ENCODE results near the gene PRSS21.
A peak's percentile ranks its signal among the peaks of the same experiment; 100 is the strongest.

PRSS21 gene

DNA sequence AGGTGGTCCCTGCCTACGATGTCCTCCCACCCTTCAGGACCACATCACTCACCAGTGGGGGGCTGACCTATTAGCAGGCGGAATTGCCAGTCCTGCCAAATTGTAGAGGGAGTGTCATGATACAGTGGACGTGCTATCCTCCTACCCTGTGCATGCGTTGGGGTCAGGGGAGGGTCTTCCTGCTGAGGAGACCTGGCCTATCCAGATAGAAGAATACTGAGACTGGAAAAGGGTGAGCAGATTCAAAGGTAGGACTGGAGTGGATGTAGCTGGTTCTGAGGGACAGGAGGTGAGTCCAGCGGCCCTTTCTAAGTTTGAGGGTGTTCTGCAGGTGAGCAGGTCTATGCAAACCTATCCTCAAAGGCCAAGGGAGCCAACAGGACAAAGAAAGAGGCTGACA is 10.8 kb upstream of the PRSS21 start:
- DNase-seq (ENCODE audit: low spot score): no peak

DNA sequence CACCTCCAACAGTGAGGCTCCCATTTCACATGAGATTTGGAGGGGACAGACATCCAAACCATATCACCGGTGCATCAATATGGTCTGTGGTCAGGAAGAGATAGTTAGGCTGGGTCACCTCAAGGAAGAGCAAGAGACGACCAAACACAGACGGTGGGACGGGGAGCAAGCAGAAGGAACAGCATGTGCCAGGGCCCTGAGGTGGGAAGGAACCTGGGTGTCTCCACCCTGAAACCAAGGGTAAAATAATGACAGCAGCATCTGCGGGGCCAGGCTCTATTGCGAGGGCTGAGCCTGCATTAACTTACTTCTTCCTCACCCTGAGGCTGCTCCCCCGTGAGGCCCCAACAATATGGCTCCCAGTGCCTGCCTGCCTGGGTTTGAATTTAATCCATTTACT is 8.9 kb upstream of the PRSS21 start:
- no peak for DNase-seq (ENCODE audit: low spot score)

DNA sequence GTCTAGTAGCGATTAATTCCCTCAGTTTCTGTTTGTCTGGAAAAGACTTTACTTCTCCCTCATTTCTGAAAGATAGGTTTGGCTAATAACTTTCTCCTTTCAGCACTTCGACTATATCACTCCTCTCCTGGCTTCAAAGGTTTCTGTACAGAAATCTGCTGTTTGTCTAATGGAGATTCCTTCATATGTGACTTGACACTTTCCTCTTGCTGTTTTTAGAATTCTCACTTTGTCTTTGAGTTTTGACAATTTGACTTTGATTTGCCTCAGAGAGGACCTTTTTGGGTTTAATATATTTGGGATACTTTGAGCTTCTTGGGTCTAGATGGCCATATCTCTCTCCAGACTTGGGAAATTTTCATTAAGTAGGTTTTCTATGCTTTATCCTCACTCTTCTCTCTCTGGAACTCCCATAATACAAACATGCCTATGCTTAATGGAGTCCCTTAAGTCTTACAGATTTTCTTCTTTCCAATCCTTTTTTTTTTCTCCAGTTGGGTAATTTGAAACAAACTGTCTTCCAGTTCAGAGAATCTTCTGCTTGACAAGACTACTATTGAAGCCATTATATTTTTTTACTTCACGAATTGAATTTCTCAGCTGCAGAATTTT is 7.8 kb upstream of the PRSS21 start:
- DNase-seq (ENCODE audit: low spot score): no peak

DNA sequence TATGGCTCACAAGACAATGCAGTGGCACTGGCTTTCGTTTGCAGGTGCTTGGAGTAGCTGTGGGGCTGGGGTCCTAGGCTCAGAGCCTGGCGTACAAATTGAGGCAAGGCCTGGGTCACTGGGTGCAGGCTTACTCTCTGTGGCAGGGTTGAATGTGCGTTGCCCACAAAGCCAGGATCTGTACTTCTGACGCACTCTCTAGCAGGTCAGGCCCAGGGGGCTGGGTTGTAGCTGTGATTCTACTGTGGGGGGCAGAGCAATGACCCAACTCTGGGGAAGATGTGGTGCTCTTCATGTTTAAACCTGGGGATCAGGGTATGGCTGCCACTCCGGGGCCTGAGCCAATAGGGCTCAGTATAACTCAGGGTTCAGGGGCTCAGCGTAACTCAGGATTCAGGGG is 6.4 kb upstream of the PRSS21 start:
- DNase-seq (ENCODE audit: low spot score): no peak

DNA sequence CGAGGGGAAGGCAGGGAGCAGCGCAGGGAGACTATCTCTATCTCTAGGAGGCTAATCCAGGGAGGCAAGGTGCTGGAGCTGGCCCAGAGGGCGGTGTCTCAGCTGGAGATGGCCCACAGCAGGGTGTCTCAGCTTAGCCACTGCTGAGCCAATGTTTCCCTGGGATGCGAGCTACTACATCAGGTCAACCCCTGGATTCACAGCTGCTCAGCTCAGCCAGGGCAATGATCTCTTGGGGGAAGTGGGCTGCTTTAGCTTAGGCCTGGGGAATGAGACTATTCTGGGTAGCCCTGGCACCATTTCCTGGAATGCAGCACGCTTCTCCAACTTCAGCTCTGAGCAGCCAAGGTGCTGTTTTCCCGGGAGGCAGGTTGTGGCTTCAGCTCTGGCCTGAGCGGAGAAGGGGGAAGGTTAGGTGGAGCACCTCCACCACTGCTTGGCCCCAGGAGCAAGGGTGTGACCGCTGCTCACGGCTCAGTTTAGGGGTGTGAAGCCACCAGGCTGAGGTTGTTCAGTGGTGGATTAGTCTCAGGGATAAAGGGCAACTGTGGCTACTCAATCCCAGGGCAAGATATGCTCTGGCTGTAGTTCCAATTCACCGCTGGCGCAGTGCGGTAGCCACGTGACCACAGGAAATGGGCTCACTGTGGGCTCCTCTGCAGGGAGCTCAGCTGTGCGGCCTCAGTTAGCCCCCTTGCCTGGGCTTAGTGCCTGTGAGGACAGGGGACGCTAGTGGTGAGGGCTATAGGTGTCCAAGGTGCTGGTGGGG is 5.2 kb upstream of the PRSS21 start:
- DNase-seq (ENCODE audit: low spot score): no peak

DNA sequence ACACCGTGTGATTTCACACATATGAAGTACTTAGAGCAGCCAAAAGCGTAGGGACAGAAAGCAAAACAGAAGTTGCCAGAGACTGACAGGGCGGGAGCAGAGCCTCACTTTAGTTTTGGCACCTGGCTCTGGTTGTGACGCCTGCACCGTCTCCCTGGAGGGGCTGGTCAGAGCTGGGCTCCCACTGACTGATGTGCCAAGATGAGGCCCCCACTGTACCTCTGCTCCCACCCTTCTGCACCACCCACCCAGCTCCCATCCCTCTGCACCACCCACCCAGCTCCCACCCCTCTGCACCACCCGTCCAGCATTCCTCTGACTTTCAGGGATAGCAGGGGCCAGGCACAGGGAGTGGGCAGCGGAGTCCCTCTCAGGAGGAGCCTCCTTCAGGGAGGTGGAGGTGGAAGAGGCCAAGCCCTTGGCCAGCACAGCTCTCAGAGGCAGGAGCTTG is 3.2 kb upstream of the PRSS21 start:
- DNase-seq (ENCODE audit: low spot score): no peak

DNA sequence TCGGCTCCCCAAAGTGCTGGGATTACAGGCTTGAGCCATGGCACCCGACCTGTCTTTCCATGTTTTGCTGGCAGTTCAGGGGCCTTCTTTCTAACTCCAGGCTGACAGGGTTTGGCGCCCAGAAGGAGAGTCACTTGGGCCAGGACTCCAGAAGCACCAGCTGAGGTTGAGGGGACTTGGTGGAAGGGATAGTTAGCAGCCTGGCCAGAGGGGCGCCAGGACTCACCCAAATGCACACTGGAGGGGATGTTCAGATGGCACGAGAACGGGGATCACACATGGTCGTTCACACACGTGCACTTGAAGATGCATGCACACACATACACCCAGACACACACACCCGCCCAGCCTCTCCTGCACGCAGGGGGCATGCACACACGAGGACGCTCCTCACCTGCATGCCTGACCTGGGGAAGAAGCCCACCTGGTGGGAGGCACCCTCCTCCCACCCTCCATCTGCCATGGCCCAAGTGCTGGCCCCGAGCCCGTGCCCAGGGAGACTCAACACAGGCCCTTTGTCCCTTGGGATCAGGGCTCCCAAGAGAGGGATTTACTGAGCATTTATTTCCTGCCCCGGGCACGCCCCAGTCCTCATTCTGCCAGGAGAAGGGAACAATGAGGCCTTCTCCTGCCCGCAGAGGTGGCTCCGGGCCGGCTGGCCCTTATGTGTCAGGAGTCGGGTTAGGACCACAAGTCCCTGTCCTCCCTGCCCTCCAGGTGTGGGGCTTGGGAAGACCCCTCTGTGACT is 2.3 kb upstream of the PRSS21 start:
- no peak for DNase-seq (ENCODE audit: low spot score)

DNA sequence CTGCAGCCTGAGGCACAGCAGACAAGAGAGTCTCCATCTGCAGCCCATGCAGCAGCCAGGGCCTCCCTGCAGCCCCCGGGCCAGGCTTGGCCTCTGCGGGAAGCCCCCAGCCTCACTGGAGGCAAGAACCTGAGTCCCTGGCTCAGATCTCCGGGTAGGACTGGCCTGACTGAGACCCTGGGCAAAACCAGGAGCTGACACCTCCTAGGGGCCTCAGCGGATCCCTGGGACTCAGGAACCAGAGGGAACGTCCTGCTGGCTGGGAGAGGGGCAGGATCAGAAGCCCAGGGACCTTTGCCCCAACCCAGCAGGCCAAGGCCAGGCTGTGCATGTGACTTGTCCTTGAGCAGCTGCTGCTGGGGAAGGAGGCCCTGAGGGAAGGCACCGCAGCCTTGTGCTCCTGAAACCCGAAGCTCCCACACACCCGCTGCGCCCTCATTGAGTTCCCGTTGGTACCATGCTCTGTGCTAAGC is 1.7 kb upstream of the PRSS21 start:
- DNase-seq (ENCODE audit: low spot score): no peak

DNA sequence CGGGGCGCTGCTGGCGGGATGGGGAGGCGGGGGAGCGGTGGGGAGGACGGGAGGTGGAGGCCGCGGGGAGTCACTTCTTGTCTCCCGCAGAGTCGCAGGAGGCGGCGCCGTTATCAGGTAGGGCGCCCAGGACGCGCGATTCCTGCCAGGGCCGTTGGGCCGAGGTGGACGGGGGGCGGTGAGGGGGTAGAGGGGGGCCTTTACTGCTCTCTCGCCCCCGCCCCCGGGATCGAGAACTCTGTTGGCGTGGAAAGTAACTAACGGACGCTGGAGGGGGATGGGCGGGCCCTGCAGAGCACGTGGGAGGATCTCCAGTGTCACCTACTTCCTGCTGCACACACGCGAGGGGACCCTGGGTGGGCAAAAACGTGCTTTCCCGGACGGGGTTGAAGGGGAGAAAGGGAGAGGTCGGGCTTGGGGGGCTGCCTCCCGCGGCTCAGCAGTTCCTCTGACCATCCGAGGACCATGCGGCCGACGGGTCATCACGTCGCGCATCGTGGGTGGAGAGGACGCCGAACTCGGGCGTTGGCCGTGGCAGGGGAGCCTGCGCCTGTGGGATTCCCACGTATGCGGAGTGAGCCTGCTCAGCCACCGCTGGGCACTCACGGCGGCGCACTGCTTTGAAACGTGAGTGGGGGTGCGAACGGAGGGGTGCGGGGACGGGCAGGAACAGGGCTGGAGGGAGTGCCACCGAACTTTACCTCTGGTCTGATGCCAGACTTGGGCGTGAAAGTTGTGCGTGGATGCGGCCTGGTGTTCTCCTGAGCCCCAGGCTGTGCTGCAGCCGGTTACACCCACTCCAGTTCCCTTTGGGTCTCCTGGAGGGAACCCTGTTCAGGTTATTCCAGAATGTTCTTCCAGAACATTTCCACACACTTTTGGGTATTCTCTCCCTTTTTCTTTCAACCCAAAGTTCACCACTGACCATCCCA is 569 bp downstream of the PRSS21 start:
- no peak for DNase-seq (ENCODE audit: low spot score)

DNA sequence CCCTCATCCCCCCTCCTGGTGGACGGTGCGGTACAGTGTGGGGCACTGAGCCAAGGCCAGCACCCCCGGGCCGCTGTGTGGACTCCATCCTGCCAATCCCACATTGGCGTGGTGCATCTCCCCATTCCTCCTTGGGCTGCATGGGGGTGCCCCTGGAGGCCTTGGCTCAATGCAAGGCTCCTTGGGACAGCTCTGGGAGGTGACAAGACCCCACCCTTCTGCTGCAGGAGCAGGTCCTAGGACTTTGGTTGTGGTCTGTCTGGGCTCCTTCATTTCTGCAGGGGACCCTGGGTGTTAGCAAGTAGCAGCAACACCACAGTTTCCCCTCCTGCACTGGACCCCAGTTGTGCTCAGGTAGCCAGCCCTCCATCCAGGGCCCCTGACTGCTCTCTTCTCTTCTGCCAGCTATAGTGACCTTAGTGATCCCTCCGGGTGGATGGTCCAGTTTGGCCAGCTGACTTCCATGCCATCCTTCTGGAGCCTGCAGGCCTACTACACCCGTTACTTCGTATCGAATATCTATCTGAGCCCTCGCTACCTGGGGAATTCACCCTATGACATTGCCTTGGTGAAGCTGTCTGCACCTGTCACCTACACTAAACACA is 1.3 kb downstream of the PRSS21 start:
- no peak for DNase-seq (ENCODE audit: low spot score)

DNA sequence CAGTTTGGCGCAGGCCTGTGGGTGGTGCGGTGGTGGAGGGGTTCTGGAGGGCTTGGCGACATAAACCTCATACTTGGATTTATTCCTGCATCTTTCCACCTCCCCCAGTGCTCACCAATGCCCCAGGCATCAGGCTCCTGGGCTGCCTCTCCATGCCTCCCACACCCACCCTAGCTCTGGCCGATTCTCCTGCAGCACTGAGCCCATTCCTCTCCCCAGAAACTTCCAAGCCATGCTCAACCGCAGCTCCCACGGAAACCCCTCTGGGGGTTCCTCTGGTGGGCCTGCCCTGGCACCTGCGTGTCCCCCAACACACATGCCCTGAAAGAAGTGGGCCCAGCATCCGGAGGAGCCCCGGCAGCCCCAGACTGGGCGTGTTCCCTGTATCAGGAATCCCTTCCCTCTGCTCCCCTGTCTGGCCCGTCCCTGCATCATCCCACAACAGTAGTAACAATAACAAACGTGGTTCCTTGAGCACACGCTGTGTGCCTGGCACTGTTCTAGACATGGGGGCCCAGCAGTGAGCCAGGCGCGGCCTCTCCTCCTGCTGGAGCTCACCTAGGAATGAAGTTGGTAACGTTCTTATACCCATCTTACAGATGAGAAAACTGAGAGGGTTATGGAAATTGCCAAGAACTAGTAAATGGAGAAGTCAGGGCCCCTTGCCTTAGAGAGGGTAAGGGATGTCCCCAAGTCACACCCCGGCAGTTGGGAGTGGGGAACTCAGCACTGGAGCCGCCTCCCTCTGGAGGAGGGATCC is 2.3 kb downstream of the PRSS21 start:
- no peak for DNase-seq (ENCODE audit: low spot score)

DNA sequence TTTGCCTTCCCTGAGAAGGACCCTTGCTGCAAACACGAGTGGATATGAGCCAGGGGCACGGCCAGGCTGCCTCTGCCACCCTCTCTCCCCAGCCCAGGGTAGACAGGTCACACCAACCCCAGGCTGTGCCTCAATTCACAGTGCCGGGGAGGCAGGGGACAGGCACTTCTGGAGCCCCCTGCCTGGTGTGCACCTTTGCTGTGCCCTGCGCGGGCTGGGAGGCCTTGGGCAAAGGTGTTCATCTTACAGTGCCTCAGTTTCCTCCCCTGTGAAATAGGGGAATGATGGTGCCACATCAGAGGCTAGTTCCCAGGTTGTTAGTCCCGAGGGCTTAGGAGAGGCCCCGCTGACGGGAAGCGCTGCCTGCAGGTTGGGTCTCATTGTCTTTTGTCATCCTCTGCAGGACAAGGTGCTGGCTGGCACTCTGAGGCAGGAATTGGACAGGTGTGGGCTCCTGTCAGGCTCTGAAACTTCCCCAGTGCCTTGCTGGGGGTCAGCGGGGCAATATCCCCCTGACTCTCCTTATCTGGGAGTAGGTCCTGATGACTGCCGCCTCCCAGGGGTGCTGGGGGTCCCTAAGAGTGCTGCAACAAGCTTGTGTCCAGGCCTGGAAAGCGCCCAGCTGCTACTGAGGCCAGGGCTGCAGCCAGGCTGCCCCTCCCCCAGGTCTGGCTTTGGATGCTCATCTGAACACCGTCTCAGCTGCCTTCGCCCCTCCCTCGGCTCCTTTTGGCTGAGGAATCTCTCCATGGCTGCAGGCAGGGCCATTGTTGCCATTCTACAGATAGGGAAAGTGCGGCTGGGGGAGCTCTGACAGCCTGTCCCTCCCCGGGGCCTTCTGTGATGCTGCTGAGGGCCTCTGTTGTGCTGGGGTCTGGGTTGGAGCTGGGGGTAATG is 3.1 kb downstream of the PRSS21 start:
- no peak for DNase-seq (ENCODE audit: low spot score)

DNA sequence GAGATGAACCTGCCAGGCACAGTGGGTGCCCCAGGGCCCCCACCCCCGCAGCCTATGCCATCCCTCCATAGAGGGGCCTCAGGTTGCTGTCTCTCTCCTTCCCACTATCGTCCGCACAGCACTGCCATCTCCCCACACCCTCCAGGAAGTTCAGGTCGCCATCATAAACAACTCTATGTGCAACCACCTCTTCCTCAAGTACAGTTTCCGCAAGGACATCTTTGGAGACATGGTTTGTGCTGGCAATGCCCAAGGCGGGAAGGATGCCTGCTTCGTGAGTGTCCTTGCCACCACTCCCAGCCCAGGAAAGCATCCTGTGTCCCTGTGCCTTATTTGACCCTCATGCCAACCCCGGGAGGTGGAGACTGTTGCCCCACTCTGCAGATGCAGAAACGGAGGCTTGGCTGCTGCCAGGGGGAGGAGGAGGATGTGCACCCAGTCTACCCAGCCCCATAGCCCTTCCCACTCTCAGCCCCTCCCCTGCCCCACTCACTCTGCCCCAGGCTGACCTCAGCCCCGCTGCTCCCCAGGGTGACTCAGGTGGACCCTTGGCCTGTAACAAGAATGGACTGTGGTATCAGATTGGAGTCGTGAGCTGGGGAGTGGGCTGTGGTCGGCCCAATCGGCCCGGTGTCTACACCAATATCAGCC is 3.9 kb downstream of the PRSS21 start:
- no peak for DNase-seq (ENCODE audit: low spot score)

DNA sequence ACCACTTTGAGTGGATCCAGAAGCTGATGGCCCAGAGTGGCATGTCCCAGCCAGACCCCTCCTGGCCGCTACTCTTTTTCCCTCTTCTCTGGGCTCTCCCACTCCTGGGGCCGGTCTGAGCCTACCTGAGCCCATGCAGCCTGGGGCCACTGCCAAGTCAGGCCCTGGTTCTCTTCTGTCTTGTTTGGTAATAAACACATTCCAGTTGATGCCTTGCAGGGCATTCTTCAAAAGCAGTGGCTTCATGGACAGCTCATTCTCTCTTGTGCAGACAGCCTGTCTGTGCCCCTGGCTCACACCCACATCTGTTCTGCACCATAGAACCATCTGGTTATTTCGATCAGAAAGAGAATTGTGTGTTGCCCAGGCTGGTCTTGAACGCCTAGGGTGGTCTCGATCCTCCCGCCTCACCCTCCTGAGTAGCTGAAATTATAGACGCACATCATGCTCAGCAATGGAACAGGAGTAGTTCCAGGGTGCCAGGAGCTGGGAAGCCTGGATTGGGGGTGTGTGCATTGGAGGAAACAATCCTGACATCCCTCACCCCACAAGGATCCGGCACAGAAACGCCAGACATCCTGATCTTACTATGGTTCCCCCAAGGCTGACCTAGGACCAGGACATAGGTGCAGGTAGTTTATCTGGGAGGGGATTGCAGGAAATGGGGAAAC is 4.6 kb downstream of the PRSS21 start:
- peak; percentile 33 for DNase-seq (ENCODE audit: low spot score)

DNA sequence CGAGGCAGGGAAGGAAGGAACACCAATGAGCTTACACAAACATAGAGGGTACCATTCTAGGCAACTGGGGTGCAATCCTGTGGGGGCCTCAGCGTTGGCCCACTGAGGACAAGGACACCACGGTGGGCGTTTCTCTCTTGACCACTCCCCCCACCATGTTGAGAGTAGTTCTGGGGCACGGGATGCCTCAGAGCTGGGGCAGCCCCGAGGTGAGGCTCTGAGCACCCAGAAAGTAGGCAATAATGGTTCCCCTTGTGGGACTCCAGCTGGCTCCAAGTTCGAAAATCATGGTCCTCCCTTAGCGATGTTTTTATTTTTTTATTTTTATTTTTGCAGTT is 5.1 kb downstream of the PRSS21 start:
- DNase-seq (ENCODE audit: low spot score): no peak

DNA sequence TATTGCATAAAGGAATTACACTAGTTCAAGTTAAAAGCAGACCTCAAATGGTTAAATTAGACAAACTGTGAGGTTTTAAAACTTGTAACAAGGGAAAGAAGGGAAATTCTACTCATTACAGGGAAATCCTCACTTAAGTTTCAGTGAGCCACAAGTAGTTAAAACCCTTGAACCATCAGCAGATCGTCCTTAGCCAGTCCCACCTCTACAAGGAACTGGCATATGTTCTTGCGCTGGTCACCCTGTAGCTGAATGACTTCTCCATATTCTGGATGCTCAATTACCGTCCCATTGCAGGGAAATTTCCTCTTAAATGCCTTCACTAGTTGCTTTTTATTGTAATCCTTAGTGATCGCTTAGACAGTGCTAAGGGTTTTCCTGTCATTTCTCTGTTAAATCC is 5.5 kb downstream of the PRSS21 start:
- no peak for DNase-seq (ENCODE audit: low spot score)

DNA sequence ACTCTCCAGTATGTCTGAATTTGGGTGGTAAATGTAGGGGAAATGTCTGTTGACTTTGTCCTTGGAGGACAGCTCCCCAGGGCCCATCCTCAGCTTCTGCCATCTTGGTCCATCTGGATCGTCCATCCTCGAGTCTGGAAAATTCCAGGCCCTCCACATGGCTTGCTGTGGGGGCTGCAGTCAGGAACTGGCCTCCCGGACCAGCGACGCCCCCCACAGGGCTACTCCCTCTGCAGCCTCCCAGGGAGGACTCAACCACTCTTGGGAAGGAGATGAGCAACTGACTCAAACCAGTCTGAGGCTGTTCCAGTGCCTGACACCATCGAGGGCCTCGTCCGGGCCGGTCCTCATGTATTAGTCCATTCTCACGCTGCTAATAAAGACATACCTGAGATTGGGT is 7.6 kb downstream of the PRSS21 start:
- no peak for DNase-seq (ENCODE audit: low spot score)

DNA sequence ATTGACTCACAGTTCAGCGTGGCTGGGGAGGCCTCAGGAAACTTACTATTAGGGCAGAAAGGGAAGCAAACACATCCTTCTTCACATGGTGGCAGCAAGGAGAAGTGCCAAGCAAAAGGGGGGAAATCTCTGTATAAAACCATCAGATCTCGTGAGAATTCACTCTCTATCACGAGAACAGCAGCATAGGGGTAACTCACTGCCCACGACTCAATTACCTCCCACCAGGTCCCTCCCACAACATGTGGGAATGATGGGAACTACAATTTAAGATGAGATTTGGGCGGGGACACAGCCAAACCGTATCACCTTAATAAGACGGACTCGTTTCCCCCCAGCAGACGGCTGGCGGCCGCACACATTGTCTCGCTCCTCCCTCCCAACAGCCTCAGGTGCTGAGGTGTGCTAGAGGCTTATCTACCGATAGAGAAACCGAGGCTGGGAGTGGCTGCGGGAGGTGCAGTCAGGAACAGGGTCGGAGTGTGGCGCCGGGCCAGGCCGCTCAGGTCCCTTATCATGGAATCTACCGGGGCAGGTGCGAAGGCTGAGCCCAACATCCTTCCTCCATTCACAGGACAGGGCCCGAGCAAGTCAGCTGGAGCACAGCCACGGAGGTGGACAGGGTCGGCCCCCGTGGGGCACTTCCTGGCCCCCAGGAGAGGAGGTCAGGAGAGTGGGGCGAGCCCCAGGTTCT is 8.2 kb downstream of the PRSS21 start:
- DNase-seq (ENCODE audit: low spot score): no peak

All from GM03348 (cell line).